HCT116 (cell line): ENCODE data around the gene CD7. TPM values are rescaled to one million over a fixed set of nuclear protein-coding genes. Genes with fewer than 3 reads are reported as not detected.
"Not testable (repeated sequence)": the region's sequence is repeated elsewhere in the genome, so short reads cannot be mapped to it uniquely, and the experiment has no call there.

Source experiments
- ATAC-seq: fragments of 200-7000 bp; cut with Tn5 transposase; 2 replicates; pipeline ENCODE4 v1.9.1; 2020; ENCODE audit warnings: mild to moderate bottlenecking, moderate library complexity
- BruUV-seq: library from RNA; stranded (reverse); fragments of 400-500 nt; replicated peaks from 2 replicates; lab custom pipeline; 2021; lab: Mats Ljungman, UMichigan
- CTCF ChIA-PET: fragments of 300-600 bp; sonication (Branson Sonifier 250); formaldehyde crosslinking; loops from one replicate; lab custom pipeline; 2021; ENCODE audit warnings: antibody characterized with exemption; lab: Charles Lee
- POLR2A ChIA-PET: fragments of 300-600, 350-600 bp; sonication (Branson Sonifier 250); formaldehyde crosslinking; loops from one replicate; lab custom pipeline; 2021; ENCODE audit warnings: antibody characterized with exemption; lab: Charles Lee
- RAD21 ChIA-PET, 2 experiments: fragments of 300-600 bp; sonication (Branson Sonifier 250); formaldehyde crosslinking; loops; one replicate each; lab custom pipeline; 2023; ENCODE audit warnings: low total read pairs in 2 of 2; ENCODE audit not compliant: uncharacterized antibody in 2 of 2, unreplicated experiment in 2 of 2, low non-redundant PET in 1 of 2; lab: Charles Lee
- DNase-seq: peaks from one replicate; pipeline ENCODE4 v3.0.0-alpha.2; 2010; ENCODE audit warnings: low read depth, low spot score
- H2AFZ ChIP-seq: fragments of 200-600 bp; shearing (Covaris generic), sonication (generic); 2 replicates; pipeline ENCODE4 v1.6.1; 2017; ENCODE audit warnings: low read depth, mixed run types, mixed read lengths, antibody characterized with exemption, low read length; ENCODE audit not compliant: poor library complexity, severe bottlenecking
- H3K27ac ChIP-seq: 2 replicates; pipeline ENCODE4 v1.5.1; 2012; ENCODE audit warnings: low read depth, low read length
- H3K27me3 ChIP-seq: fragments of 200-600 bp; sonication (generic); 2 replicates; pipeline ENCODE4 v1.6.1; 2016; ENCODE audit warnings: mixed run types, low read length, mixed read lengths; ENCODE audit not compliant: insufficient read depth
- H3K36me3 ChIP-seq, 2 experiments: fragments of 200-500 bp in 1 of 2; fragments of 200-600 bp in 1 of 2; sonication (Bioruptor generic) in 1 of 2; sonication (generic) in 1 of 2; 2 replicates each; pipeline versions ENCODE4 v1.5.1 to v1.6.1; 2014 to 2016; ENCODE audit warnings: low read length in 2 of 2, inconsistent platforms in 1 of 2, mixed read lengths in 1 of 2, mixed run types in 1 of 2; ENCODE audit not compliant: insufficient read depth in 2 of 2, control insufficient read depth in 1 of 2
- H3K4me1 ChIP-seq, 2 experiments: fragments of 200-600 bp in 1 of 2; sonication (generic) in 1 of 2; 2 replicates each; pipeline versions ENCODE4 v1.5.1 to v1.6.1; 2012 to 2017; ENCODE audit warnings: low read length in 2 of 2, inconsistent platforms in 1 of 2, mild to moderate bottlenecking in 1 of 2, mixed read lengths in 1 of 2, mixed run types in 1 of 2, moderate library complexity in 1 of 2; ENCODE audit not compliant: insufficient read depth in 2 of 2, control insufficient read depth in 1 of 2
- H3K4me2 ChIP-seq: fragments of 200-600 bp; sonication (generic); 2 replicates; pipeline ENCODE4 v1.6.1; 2017; ENCODE audit warnings: mixed run types, low read length, mixed read lengths
- H3K4me3 ChIP-seq, 2 experiments: fragments of 200-600 bp in 1 of 2; sonication (generic) in 1 of 2; replicated peaks in 1 of 2; 2 replicates each; pipeline ENCODE4 v1.5.1; 2011 to 2016; ENCODE audit warnings: low read length in 2 of 2, control low read depth in 1 of 2, low read depth in 1 of 2, mild to moderate bottlenecking in 1 of 2, mixed read lengths in 1 of 2, mixed run types in 1 of 2
- H3K79me2 ChIP-seq: fragments of 200-600 bp; sonication (generic); 2 replicates; pipeline ENCODE4 v1.6.1; 2017; ENCODE audit warnings: mild to moderate bottlenecking, mixed run types, low read length, moderate library complexity, mixed read lengths; ENCODE audit not compliant: insufficient read depth
- H3K9ac ChIP-seq: fragments of 200-600 bp; sonication (generic); 2 replicates; pipeline ENCODE4 v1.6.1; 2016; ENCODE audit warnings: low read length, mixed read lengths
- H3K9me2 ChIP-seq: fragments of 200-600 bp; sonication (generic), shearing (Covaris generic); 2 replicates; pipeline ENCODE4 v1.6.1; 2017; ENCODE audit warnings: mixed run types, mild to moderate bottlenecking, moderate library complexity; ENCODE audit not compliant: insufficient read depth
- H3K9me3 ChIP-seq, 2 experiments: fragments of 200-500 bp in 1 of 2; fragments of 200-600 bp in 1 of 2; sonication (Bioruptor generic) in 1 of 2; sonication (generic) in 1 of 2; 2 replicates each; pipeline ENCODE4 v1.6.1; 2014 to 2017; ENCODE audit warnings: low read length in 2 of 2, mixed read lengths in 2 of 2, inconsistent platforms in 1 of 2, low read depth in 1 of 2, mild to moderate bottlenecking in 1 of 2, mixed run types in 1 of 2, moderate library complexity in 1 of 2; ENCODE audit not compliant: control insufficient read depth in 1 of 2, insufficient read depth in 1 of 2
- H4K20me1 ChIP-seq: fragments of 200-600 bp; sonication (generic), shearing (Covaris generic); 2 replicates; pipeline ENCODE4 v1.6.1; 2017; ENCODE audit warnings: mixed run types, mild to moderate bottlenecking, moderate library complexity; ENCODE audit not compliant: insufficient read depth
- ZFX ChIP-seq: fragments of 450-650 bp; IDR thresholded peaks from 2 replicates; pipeline ENCODE4 v1.6.1; 2017
- ZNF274 ChIP-seq: fragments of 200-500 bp; sonication (Bioruptor generic); IDR thresholded peaks from 2 replicates; pipeline ENCODE4 v1.6.1; 2014; ENCODE audit warnings: mild to moderate bottlenecking, low read depth, low read length, inconsistent platforms
- intact Hi-C: fragments of 100-400 bp; cut with micrococcal nuclease; formaldehyde crosslinking; loops from 2 replicates; pipeline ENCODE4 v1.10.0; 2022
- total RNA-seq: library from RNA; stranded (reverse); gene quantifications from one replicate; pipeline ENCODE4 v1.2.1, GENCODE V29; 2021; ENCODE audit not compliant: unreplicated experiment
- TF ChIP-seq, protein P1 (sequence below): IDR thresholded peaks from 2 replicates; pipeline ENCODE4 v1.6.1; 2011; ENCODE audit warnings: mild to moderate bottlenecking, low read length, moderate library complexity; ENCODE audit not compliant: insufficient replicate concordance; ENCODE audit errors: extremely low read depth

The CD7 gene
- total RNA-seq, 1 experiment from 2014 or later: 0.61 TPM

DNA sequence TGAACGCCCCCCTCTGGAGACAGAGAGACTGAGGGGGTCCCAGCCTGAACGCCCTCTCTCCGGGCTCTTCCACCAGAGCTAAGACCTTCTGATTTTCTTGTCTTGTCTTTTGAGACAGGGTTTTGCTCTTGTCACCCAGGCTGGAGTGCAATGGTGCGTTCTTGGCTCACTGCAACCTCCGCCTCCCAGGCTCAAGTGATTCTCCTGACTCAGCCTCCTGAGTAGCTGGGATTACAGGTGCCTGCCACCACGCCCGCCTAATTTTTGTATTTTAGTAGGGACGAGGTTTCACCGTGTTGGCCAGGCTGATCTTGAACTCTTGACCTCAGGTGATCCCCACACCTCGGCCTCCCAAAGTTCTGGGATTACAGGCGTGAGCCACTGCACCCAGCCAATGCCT is 30.6 kb upstream of the CD7 start:
- RAD21 ChIA-PET, CTCF ChIA-PET, H3K9ac ChIP-seq, H3K4me2 ChIP-seq, H3K27me3 ChIP-seq, intact Hi-C loops, BruUV-seq, DNase-seq, H2AFZ ChIP-seq, POLR2A ChIA-PET, ATAC-seq, H3K4me3 ChIP-seq, H3K36me3 ChIP-seq, H3K9me2 ChIP-seq, H3K27ac ChIP-seq, H4K20me1 ChIP-seq, H3K79me2 ChIP-seq, H3K9me3 ChIP-seq: not testable (repeated sequence)
- H3K4me1 ChIP-seq: peaks cover 0 to 14% of the 10 kb centered on the region in 2 experiments; a peak in 3 of 4 replicates

DNA sequence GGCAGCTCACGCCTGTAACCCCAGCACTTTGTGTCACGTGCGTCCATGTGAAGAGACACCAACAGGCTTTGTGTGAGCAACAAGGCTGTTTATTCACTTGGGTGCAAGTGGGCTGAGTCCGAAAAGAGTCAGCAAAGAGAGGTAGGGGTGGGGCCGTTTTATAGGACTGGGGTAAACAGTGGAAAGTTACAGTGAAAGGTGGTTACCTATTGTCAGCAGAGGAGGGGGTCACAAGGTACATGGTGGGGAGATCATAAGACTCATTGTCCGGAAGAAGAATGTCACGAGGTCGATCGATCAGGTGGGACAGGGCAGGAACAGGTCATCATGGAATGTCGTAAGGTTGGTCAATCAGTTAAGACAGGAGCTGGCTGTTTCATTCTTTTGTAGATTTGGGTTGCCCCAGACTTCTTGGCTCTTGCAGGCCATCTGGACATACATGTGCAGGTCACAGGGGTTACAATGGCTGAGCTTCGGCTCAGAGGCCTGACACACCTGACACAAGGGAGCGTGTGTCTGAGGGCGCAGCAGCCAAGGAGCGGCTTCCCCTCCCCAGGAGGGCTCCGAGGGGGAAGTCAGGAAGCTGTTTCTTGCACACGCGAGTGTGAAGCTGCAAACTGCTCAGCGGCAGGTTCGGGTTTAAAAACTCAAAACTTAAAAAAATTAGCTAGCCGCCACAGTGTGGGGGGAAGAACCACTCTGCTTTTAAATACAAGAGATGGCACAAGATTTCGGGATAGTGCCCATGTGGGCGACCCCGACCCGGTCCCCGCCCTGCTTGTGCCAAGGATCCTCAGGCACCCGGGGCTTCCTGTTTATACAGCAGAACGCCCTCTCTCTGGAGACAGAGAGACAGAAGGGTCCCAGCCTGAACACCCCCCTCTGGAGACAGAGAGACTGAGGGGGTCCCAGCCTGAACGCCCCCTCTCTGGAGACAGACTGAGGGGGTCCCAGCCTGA is 29.2 kb upstream of the CD7 start:
- TF ChIP-seq ZNF274 (no peak), ZFX (no peak)
- TF ChIP-seq, protein P1, sequence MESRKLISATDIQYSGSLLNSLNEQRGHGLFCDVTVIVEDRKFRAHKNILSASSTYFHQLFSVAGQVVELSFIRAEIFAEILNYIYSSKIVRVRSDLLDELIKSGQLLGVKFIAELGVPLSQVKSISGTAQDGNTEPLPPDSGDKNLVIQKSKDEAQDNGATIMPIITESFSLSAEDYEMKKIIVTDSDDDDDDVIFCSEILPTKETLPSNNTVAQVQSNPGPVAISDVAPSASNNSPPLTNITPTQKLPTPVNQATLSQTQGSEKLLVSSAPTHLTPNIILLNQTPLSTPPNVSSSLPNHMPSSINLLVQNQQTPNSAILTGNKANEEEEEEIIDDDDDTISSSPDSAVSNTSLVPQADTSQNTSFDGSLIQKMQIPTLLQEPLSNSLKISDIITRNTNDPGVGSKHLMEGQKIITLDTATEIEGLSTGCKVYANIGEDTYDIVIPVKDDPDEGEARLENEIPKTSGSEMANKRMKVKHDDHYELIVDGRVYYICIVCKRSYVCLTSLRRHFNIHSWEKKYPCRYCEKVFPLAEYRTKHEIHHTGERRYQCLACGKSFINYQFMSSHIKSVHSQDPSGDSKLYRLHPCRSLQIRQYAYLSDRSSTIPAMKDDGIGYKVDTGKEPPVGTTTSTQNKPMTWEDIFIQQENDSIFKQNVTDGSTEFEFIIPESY: no peak
- ATAC-seq (no peak), DNase-seq (no peak)
- ChIA-PET CTCF (no interaction called here), POLR2A (no interaction called here), RAD21 (interaction anchor here in 1 of 2 experiments (0.6 kb wide), 1 partner anchor 53 kb away, joined by 3 read pairs; no protein-coding TSS in a partner anchor)
- no peaks in the 10 kb centered on the region for H3K27me3 ChIP-seq
- no peaks in the 10 kb centered on the region for H4K20me1 ChIP-seq
- intact Hi-C loops: no loop called here
- no peak overlapping the region for H3K27ac ChIP-seq
- peaks cover 0 to 10% of the 10 kb centered on the region in 2 experiments; a peak in 2 of 4 replicates for H3K4me1 ChIP-seq
- no peak overlapping the region for H2AFZ ChIP-seq
- H3K4me2 ChIP-seq: no peak overlapping the region
- no peaks in the 10 kb centered on the region for H3K36me3 ChIP-seq
- no peak overlapping the region for H3K9ac ChIP-seq
- H3K4me3 ChIP-seq: no peak overlapping the region
- no peaks in the 10 kb centered on the region for H3K9me3 ChIP-seq
- no TSS peak for BruUV-seq
- H3K9me2 ChIP-seq: no peaks in the 10 kb centered on the region
- H3K79me2 ChIP-seq: no peaks in the 10 kb centered on the region
